ENCODE results near the gene FREM1.

- TF ChIP-seq EP300 (IDR thresholded peaks at IDR 0.05; ENCODE audit: borderline replicate concordance in 1 of 2, low read depth in 1 of 2, low read length in 1 of 2) = no peak
- no peak for TF ChIP-seq CTCF (IDR thresholded peaks at IDR 0.05)
These were observed 71.5 kb downstream of the FREM1 start for GRCh38 chr9:14838701-14839100.
